Measurements from ENCODE around the gene OR10H1.
"Not testable (repeated sequence)": the region's sequence is repeated elsewhere in the genome, so short reads cannot be mapped to it uniquely, and the experiment has no call there.

The OR10H1 gene

GRCh38 chr19:15828121-15828610 is 12.7 kb upstream of the OR10H1 start:
- DNase-seq: no peak

GRCh38 chr19:15825753-15826152 is 10.3 kb upstream of the OR10H1 start:
- no peak for DNase-seq

GRCh38 chr19:15820646-15821045 is 5.2 kb upstream of the OR10H1 start:
- peak in 1 of 5 experiments; percentile 29 for DNase-seq

GRCh38 chr19:15813916-15814315 is 1.5 kb downstream of the OR10H1 start:
- DNase-seq: no peak

- peak in 2 of 5 experiments; percentile 22 to 76 for DNase-seq
Observed at GRCh38 chr19:15812060-15812722, 3.3 kb downstream of the OR10H1 start.

GRCh38 chr19:15811476-15811875 is 4.0 kb downstream of the OR10H1 start:
- DNase-seq: no peak

GRCh38 chr19:15810335-15810734 is 5.1 kb downstream of the OR10H1 start:
- no peak for DNase-seq

- DNase-seq: not testable (repeated sequence)
Observed at GRCh38 chr19:15794279-15794678, 21.2 kb downstream of the OR10H1 start.

- DNase-seq: no peak
Observed at GRCh38 chr19:15790096-15790495, 25.4 kb downstream of the OR10H1 start.

- no peak for DNase-seq
Observed at GRCh38 chr19:15788594-15789270, 26.7 kb downstream of the OR10H1 start.

GRCh38 chr19:15787611-15788155 is 27.8 kb downstream of the OR10H1 start, which contains the start of gene OR10H5:
TSS of gene OR10H5 (plus strand) at chr19:15787661. CDS start at chr19:15794049, 6,388 bp downstream.
- no peak for DNase-seq

- not testable (repeated sequence) for DNase-seq
Observed at GRCh38 chr19:15782896-15783295, 32.6 kb downstream of the OR10H1 start.

GRCh38 chr19:15782211-15782610 is 33.3 kb downstream of the OR10H1 start:
- DNase-seq: no peak

- no peak for DNase-seq
Observed at GRCh38 chr19:15781661-15782060, 33.8 kb downstream of the OR10H1 start.

GRCh38 chr19:15780610-15781418 is 34.6 kb downstream of the OR10H1 start:
- DNase-seq: no peak

- no peak for DNase-seq
Observed at GRCh38 chr19:15779756-15780476, 35.5 kb downstream of the OR10H1 start.

- DNase-seq: no peak
Observed at GRCh38 chr19:15776991-15777970, 38.2 kb downstream of the OR10H1 start.

GRCh38 chr19:15776264-15776663 is 39.2 kb downstream of the OR10H1 start:
- DNase-seq: no peak

- DNase-seq: no peak
Observed at GRCh38 chr19:15775249-15775648, 40.2 kb downstream of the OR10H1 start.

- not testable (repeated sequence) for DNase-seq
Observed at GRCh38 chr19:15774159-15774558, 41.3 kb downstream of the OR10H1 start.

- DNase-seq: no peak
Observed at GRCh38 chr19:15769586-15769985, 45.9 kb downstream of the OR10H1 start.
